GM23338 (cell line): Measurements from ENCODE around the gene ADGRG1. TPM values are rescaled to one million over a fixed set of nuclear protein-coding genes. Genes with fewer than 3 reads are reported as not detected.

Source experiments
- ATAC-seq: fragments of 200-7000 bp; cut with Tn5 transposase; 3 replicates; pipeline ENCODE4 v1.9.1; 2020
- DNase-seq: peaks from one replicate; pipeline ENCODE4 v3.0.0-alpha.2; 2015; ENCODE audit warnings: low spot score
- H2AFZ ChIP-seq: fragments of 200-600 bp; sonication (generic); 2 replicates; pipeline ENCODE4 v1.8.0; 2016; ENCODE audit warnings: antibody characterized with exemption, mild to moderate bottlenecking, moderate library complexity
- H3F3A ChIP-seq: fragments of 200-600 bp; sonication (generic); replicated peaks from 2 replicates; pipeline ENCODE4 v1.8.0; 2017; ENCODE audit warnings: antibody characterized with exemption, mixed run types, low read depth
- H3K27ac ChIP-seq: fragments of 200-600 bp; sonication (generic); 2 replicates; pipeline ENCODE4 v1.6.1; 2016; ENCODE audit warnings: low read depth
- H3K27me3 ChIP-seq: fragments of 200-600 bp; sonication (generic); 2 replicates; pipeline ENCODE4 v1.8.0; 2016; ENCODE audit warnings: mild to moderate bottlenecking, mixed run types, moderate library complexity; ENCODE audit not compliant: insufficient read depth
- H3K36me3 ChIP-seq: fragments of 200-600 bp; sonication (generic); 2 replicates; pipeline ENCODE4 v1.8.0; 2016; ENCODE audit warnings: mild to moderate bottlenecking; ENCODE audit not compliant: insufficient read depth
- H3K4me1 ChIP-seq: fragments of 200-600 bp; sonication (generic); 2 replicates; pipeline ENCODE4 v1.8.0; 2016; ENCODE audit warnings: mild to moderate bottlenecking, moderate library complexity; ENCODE audit not compliant: insufficient read depth
- H3K4me2 ChIP-seq: fragments of 200-600 bp; sonication (generic); 2 replicates; pipeline ENCODE4 v1.7.1; 2017; ENCODE audit warnings: mixed run types
- H3K4me3 ChIP-seq: fragments of 200-600 bp; sonication (generic); 2 replicates; pipeline ENCODE4 v1.6.1; 2016; ENCODE audit warnings: mixed run types
- H3K79me2 ChIP-seq: fragments of 200-600 bp; sonication (generic); replicated peaks from 2 replicates; pipeline ENCODE4 v1.8.0; 2017; ENCODE audit warnings: mild to moderate bottlenecking; ENCODE audit not compliant: insufficient read depth
- H3K9me2 ChIP-seq: fragments of 200-600 bp; sonication (generic); 2 replicates; pipeline ENCODE4 v1.8.0; 2017; ENCODE audit not compliant: insufficient read depth
- H4K20me1 ChIP-seq: fragments of 200-600 bp; sonication (generic); replicated peaks from 2 replicates; pipeline ENCODE4 v1.8.0; 2017; ENCODE audit warnings: mild to moderate bottlenecking; ENCODE audit not compliant: insufficient read depth
- H3K27ac Mint-ChIP-seq: 2 replicates; pipeline ENCODE4 v1.8.0; 2020; ENCODE audit warnings: inconsistent platforms, mild to moderate bottlenecking, moderate library complexity, mixed read lengths
- H3K27me3 Mint-ChIP-seq: 3 replicates; pipeline ENCODE4 v1.8.0; 2022; ENCODE audit warnings: low read depth, mild to moderate bottlenecking, moderate library complexity, mixed read lengths, inconsistent platforms; ENCODE audit not compliant: insufficient read depth, poor library complexity
- H3K36me3 Mint-ChIP-seq: 3 replicates; pipeline ENCODE4 v1.8.0; 2021; ENCODE audit warnings: low read depth, mild to moderate bottlenecking, inconsistent platforms, moderate library complexity, mixed read lengths
- H3K4me1 Mint-ChIP-seq: 3 replicates; pipeline ENCODE4 v1.8.0; 2020; ENCODE audit warnings: mild to moderate bottlenecking, inconsistent platforms, mixed read lengths
- H3K4me3 Mint-ChIP-seq: 3 replicates; pipeline ENCODE4 v1.8.0; 2021; ENCODE audit warnings: moderate library complexity, mild to moderate bottlenecking, inconsistent platforms, mixed read lengths
- H3K9me3 Mint-ChIP-seq: 3 replicates; pipeline ENCODE4 v1.8.0; 2020; ENCODE audit warnings: moderate library complexity, mild to moderate bottlenecking, inconsistent platforms, mixed read lengths
- CREB1 ChIP-seq: fragments of 250-450 bp; sonication (Bioruptor Pico); IDR thresholded peaks from 2 replicates; pipeline ENCODE4 v1.5.0; 2020; ENCODE audit warnings: low read depth, mild to moderate bottlenecking, moderate library complexity
- CTCF ChIP-seq, 2 experiments: fragments of 200-600 bp in 1 of 2; sonication (generic) in 1 of 2; conservative IDR thresholded peaks; 2 replicates each; pipeline versions ENCODE4 v1.5.1 to v1.6.1; 2016 to 2017; ENCODE audit warnings: antibody characterized with exemption in 2 of 2, low read depth in 2 of 2, mild to moderate bottlenecking in 2 of 2, moderate library complexity in 1 of 2
- ETS1 ChIP-seq: IDR thresholded peaks from 2 replicates; pipeline ENCODE4 v1.6.1; 2016; ENCODE audit warnings: antibody characterized with exemption
- EZH2phosphoT487 ChIP-seq: fragments of 200-600 bp; sonication (generic); IDR thresholded peaks from one replicate; pipeline ENCODE4 v1.8.1; 2018; ENCODE audit warnings: antibody characterized with exemption; ENCODE audit not compliant: unreplicated experiment
- JUNB ChIP-seq: IDR thresholded peaks from one replicate; pipeline ENCODE4 v1.6.1; 2016; ENCODE audit warnings: antibody characterized with exemption; ENCODE audit not compliant: unreplicated experiment
- NANOG ChIP-seq: IDR thresholded peaks from 2 replicates; pipeline ENCODE4 v1.6.1; 2016; ENCODE audit warnings: antibody characterized with exemption, borderline replicate concordance
- STAT1 ChIP-seq: IDR thresholded peaks from one replicate; pipeline ENCODE4 v1.6.1; 2016; ENCODE audit warnings: antibody characterized with exemption; ENCODE audit not compliant: unreplicated experiment
- ZNF114 ChIP-seq: fragments of 250-450 bp; sonication (Bioruptor Pico); IDR thresholded peaks from 2 replicates; pipeline ENCODE4 v1.5.0; 2020; ENCODE audit warnings: mild to moderate bottlenecking, moderate library complexity
- ZNF331 ChIP-seq: fragments of 250-450 bp; sonication (Bioruptor Pico); IDR thresholded peaks from 2 replicates; pipeline ENCODE4 v1.5.0; 2020; ENCODE audit warnings: low read depth, mild to moderate bottlenecking, moderate library complexity
- polyA plus RNA-seq: library from polyadenylated mRNA; unstranded; fragments of >200 nt; fragmentation: Nextera tagmentation; extraction: Ambion mirVana; gene quantifications from 2 replicates; pipeline ENCODE4 v1.2.1, GENCODE V29; 2016
- total RNA-seq: library from RNA; depleted of rRNA; stranded (reverse); fragments of >200 nt; shearing (Covaris generic); gene quantifications from 2 replicates; pipeline ENCODE4 v1.2.3, GENCODE V29; 2014
- TF ChIP-seq, protein P1 (sequence below): fragments of 250-450 bp; sonication (Bioruptor Pico); IDR thresholded peaks from 2 replicates; pipeline ENCODE4 v1.5.0; 2020; ENCODE audit warnings: mild to moderate bottlenecking, moderate library complexity

Gene ADGRG1
- total and polyA plus RNA-seq, 2 experiments from 2014 or later = 0.14 to 0.47 TPM

GRCh38 chr16:57648581-57649442 lies 20.4 kb downstream of the ADGRG1 start (continued):
- no peak for TF ChIP-seq EZH2phosphoT487

GRCh38 chr16:57649443-57649751 lies 21.0 kb downstream of the ADGRG1 start:
- Mint-ChIP-seq H3K27me3 (peaks cover 16% of the 10 kb centered on the region), H3K4me3 (no peak overlapping the region)

More at GRCh38 chr16:57649443-57649751, 21.0 kb downstream of the ADGRG1 start:
- Histone ChIP-seq H3K9me2 (no peaks in the 10 kb centered on the region), H3K4me2 (no peak overlapping the region), H3F3A (no peaks in the 10 kb centered on the region), H3K27ac (no peak overlapping the region), H3K79me2 (no peaks in the 10 kb centered on the region), H3K27me3 (no peaks in the 10 kb centered on the region), H3K4me3 (no peak overlapping the region), H2AFZ (peak overlapping the region; percentile 75; the same call in 1 of the 2 replicates), H4K20me1 (no peaks in the 10 kb centered on the region), H3K36me3 (no peaks in the 10 kb centered on the region), H3K4me1 (no peaks in the 10 kb centered on the region)
- no peak for DNase-seq
- Mint-ChIP-seq H3K36me3 (no peaks in the 10 kb centered on the region), H3K4me1 (no peaks in the 10 kb centered on the region), H3K9me3 (no peaks in the 10 kb centered on the region), H3K27ac (no peak overlapping the region)
- no peak for TF ChIP-seq CTCF (conservative IDR thresholded peaks at IDR 0.05; ENCODE audit: low read depth in 2 of 2)
- no peak for TF ChIP-seq ZNF331 (CRISPR knock-in tag)
- no peak for TF ChIP-seq STAT1
- no peak for TF ChIP-seq JUNB
- TF ChIP-seq EZH2phosphoT487 = no peak
- TF ChIP-seq, protein P1, sequence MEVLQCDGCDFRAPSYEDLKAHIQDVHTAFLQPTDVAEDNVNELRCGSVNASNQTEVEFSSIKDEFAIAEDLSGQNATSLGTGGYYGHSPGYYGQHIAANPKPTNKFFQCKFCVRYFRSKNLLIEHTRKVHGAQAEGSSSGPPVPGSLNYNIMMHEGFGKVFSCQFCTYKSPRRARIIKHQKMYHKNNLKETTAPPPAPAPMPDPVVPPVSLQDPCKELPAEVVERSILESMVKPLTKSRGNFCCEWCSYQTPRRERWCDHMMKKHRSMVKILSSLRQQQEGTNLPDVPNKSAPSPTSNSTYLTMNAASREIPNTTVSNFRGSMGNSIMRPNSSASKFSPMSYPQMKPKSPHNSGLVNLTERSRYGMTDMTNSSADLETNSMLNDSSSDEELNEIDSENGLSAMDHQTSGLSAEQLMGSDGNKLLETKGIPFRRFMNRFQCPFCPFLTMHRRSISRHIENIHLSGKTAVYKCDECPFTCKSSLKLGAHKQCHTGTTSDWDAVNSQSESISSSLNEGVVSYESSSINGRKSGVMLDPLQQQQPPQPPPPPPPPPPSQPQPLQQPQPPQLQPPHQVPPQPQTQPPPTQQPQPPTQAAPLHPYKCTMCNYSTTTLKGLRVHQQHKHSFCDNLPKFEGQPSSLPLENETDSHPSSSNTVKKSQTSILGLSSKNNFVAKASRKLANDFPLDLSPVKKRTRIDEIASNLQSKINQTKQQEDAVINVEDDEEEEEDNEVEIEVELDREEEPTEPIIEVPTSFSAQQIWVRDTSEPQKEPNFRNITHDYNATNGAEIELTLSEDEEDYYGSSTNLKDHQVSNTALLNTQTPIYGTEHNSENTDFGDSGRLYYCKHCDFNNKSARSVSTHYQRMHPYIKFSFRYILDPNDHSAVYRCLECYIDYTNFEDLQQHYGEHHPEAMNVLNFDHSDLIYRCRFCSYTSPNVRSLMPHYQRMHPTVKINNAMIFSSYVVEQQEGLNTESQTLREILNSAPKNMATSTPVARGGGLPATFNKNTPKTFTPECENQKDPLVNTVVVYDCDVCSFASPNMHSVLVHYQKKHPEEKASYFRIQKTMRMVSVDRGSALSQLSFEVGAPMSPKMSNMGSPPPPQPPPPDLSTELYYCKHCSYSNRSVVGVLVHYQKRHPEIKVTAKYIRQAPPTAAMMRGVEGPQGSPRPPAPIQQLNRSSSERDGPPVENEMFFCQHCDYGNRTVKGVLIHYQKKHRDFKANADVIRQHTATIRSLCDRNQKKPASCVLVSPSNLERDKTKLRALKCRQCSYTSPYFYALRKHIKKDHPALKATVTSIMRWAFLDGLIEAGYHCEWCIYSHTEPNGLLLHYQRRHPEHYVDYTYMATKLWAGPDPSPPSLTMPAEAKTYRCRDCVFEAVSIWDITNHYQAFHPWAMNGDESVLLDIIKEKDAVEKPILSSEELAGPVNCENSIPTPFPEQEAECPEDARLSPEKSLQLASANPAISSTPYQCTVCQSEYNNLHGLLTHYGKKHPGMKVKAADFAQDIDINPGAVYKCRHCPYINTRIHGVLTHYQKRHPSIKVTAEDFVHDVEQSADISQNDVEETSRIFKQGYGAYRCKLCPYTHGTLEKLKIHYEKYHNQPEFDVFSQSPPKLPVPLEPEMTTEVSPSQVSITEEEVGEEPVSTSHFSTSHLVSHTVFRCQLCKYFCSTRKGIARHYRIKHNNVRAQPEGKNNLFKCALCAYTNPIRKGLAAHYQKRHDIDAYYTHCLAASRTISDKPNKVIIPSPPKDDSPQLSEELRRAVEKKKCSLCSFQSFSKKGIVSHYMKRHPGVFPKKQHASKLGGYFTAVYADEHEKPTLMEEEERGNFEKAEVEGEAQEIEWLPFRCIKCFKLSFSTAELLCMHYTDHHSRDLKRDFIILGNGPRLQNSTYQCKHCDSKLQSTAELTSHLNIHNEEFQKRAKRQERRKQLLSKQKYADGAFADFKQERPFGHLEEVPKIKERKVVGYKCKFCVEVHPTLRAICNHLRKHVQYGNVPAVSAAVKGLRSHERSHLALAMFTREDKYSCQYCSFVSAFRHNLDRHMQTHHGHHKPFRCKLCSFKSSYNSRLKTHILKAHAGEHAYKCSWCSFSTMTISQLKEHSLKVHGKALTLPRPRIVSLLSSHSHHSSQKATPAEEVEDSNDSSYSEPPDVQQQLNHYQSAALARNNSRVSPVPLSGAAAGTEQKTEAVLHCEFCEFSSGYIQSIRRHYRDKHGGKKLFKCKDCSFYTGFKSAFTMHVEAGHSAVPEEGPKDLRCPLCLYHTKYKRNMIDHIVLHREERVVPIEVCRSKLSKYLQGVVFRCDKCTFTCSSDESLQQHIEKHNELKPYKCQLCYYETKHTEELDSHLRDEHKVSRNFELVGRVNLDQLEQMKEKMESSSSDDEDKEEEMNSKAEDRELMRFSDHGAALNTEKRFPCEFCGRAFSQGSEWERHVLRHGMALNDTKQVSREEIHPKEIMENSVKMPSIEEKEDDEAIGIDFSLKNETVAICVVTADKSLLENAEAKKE (CRISPR knock-in tag) = no peak
- TF ChIP-seq ZNF114 (CRISPR knock-in tag) = no peak
- TF ChIP-seq ETS1 = no peak
- no peak for TF ChIP-seq CREB1 (CRISPR knock-in tag)
- no peak for TF ChIP-seq NANOG
- no peak for ATAC-seq
